H1 (cell line): ENCODE data around the gene ZNF429. TPM values are rescaled to one million over a fixed set of nuclear protein-coding genes. Genes with fewer than 3 reads are reported as not detected.

Experiments used
- ATF2 ChIP-seq: IDR thresholded peaks from 2 replicates; pipeline ENCODE4 v1.6.1; 2012; ENCODE audit warnings: low read length, inconsistent platforms
- GABPA ChIP-seq: IDR thresholded peaks from 2 replicates; pipeline ENCODE4 v1.6.1; 2011; ENCODE audit warnings: mild to moderate bottlenecking, low read length, moderate library complexity, borderline replicate concordance; ENCODE audit not compliant: insufficient read depth
- polyA plus RNA-seq, 7 experiments: library from polyadenylated mRNA; depleted of rRNA in 3 of 7; stranded (reverse) in 5 of 7; unstranded in 2 of 7; fragments of >200 nt in 5 of 7; fragments of 200-250 nt in 2 of 7; gene quantifications; 1 replicate in 5 of 7; 2 replicates in 1 of 7; 4 replicates in 1 of 7; pipeline versions ENCODE4 v1.2.1 to v1.2.3, GENCODE V29; 2011 to 2013; ENCODE audit warnings: missing spikeins in 2 of 7, mixed read lengths in 2 of 7
- total RNA-seq: library from RNA; stranded (reverse); fragmentation: NEBNext Ultra II Directional; extraction: Animal tissue kit (Norgen Biotek cat#: 25700); gene quantifications from 2 replicates; pipeline ENCODE4 v1.2.1, GENCODE V29; 2021

ZNF429 gene
- total and polyA plus RNA-seq, 2 of the 8 experiments (the other 6 are each of a cell fraction or from before 2014, with no cell fraction given), result 10.9 to 15.0 TPM

- TF ChIP-seq ATF2 (no peak), GABPA (no peak)
Measured at GRCh38 chr19:21593502-21593901, 88.1 kb downstream of the ZNF429 start (continued).
